HFF-Myc (cell line): Measurements from ENCODE around the gene CRIM1.

Source experiments
- DNase-seq: peaks from one replicate; pipeline ENCODE4 v3.0.0-alpha.2; 2011; ENCODE audit warnings: low read depth; ENCODE audit errors: extremely low read depth
- H3K4me3 ChIP-seq: replicated peaks from 2 replicates; pipeline ENCODE4 v1.5.1; 2011; ENCODE audit warnings: low read depth, mild to moderate bottlenecking, control low read depth, low read length
- TF ChIP-seq, protein P1 (sequence below): IDR thresholded peaks from 2 replicates; pipeline ENCODE4 v1.5.1; 2012; ENCODE audit warnings: mild to moderate bottlenecking, low read depth, low read length, control low read depth; ENCODE audit errors: missing control alignments

CRIM1 gene

GRCh38 chr2:36337354-36337753 lies 18.2 kb upstream of the CRIM1 start:
- TF ChIP-seq, protein P1, sequence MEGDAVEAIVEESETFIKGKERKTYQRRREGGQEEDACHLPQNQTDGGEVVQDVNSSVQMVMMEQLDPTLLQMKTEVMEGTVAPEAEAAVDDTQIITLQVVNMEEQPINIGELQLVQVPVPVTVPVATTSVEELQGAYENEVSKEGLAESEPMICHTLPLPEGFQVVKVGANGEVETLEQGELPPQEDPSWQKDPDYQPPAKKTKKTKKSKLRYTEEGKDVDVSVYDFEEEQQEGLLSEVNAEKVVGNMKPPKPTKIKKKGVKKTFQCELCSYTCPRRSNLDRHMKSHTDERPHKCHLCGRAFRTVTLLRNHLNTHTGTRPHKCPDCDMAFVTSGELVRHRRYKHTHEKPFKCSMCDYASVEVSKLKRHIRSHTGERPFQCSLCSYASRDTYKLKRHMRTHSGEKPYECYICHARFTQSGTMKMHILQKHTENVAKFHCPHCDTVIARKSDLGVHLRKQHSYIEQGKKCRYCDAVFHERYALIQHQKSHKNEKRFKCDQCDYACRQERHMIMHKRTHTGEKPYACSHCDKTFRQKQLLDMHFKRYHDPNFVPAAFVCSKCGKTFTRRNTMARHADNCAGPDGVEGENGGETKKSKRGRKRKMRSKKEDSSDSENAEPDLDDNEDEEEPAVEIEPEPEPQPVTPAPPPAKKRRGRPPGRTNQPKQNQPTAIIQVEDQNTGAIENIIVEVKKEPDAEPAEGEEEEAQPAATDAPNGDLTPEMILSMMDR: no peak
- H3K4me3 ChIP-seq: no peak overlapping the region
- DNase-seq: no peak

DNA sequence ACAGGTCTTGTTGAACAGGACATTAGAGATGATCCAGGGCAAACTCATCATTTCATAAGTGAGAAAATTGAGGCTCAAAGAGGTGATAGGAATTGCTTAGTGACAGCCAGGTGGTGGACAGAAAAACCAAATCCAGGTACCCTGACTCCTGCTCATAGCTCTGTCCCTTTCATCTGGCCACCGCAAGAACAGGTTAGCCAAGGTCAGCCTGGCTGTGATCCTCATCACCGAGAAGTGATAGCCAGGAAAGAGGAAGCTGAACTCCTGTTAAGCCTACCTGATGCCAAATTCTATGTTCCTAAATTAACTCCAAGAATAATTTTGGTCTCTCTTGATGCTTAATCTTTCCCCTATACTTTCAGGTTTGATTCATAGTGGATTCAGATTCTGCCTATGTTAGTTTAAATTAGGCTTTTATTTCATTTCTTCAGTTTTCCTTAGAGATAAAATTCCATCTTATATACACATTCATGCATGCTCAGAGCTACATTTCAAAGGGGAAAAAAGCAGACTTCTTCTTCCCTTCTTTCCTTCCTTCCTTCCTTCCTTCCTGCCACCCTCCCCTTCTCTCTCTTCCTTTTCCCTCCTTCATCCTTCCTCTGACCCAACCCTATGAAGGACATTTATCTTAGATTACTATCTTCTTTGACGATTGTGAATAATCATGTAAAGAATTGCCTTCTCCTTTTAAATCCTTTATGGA lies 17.3 kb upstream of the CRIM1 start:
- TF ChIP-seq, protein P1: no peak
- no peak for DNase-seq
- no peak overlapping the region for H3K4me3 ChIP-seq

- TF ChIP-seq, protein P1: no peak
- DNase-seq: no peak
- no peak overlapping the region for H3K4me3 ChIP-seq
These were observed 16.8 kb upstream of the CRIM1 start for GRCh38 chr2:36338827-36339145.

DNA sequence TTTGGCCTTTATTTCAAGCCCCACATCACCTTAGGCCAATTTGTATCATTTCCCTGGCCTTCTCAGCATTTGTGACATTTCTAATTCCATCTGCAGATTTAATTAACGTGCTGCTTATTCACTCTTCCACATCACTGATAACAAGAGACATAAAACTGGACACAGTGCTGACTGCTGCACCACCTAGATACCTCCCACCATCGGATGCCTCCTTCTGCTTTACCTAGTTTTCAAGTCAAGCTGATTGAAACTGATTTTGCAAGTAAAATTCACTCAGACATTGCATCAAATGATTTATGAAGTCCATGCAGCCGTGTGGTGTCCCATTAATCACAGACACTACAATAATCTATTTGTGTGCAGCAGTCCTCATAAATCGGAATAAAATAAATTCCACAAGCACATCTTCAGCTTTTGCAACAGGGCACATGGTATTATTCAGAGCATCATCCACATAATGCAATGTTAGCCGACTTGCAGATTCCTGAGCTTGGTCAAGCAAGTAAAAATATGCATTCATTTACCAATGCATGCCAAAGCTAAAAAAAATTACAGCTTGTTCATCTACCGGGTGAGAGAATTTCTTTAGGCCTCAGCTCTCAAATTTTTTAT lies 15.9 kb upstream of the CRIM1 start:
- DNase-seq: no peak
- TF ChIP-seq, protein P1: no peak
- no peak overlapping the region for H3K4me3 ChIP-seq

- no peak for DNase-seq
- TF ChIP-seq, protein P1: no peak
- no peak overlapping the region for H3K4me3 ChIP-seq
These were observed 12.0 kb upstream of the CRIM1 start for GRCh38 chr2:36343606-36344005.

- no peak overlapping the region for H3K4me3 ChIP-seq
- TF ChIP-seq, protein P1: no peak
- DNase-seq: no peak
These were observed 6.9 kb upstream of the CRIM1 start for GRCh38 chr2:36348721-36349120.
